K562 (cell line): Measurements from ENCODE around the gene MBD4. TPM values are rescaled to one million over a fixed set of nuclear protein-coding genes. Genes with fewer than 3 reads are reported as not detected.

Experiments
- ARID2 ChIP-seq: fragments of 450-650 bp; IDR thresholded peaks from 2 replicates; pipeline ENCODE4 v1.6.1; 2017; ENCODE audit warnings: antibody characterized with exemption, mild to moderate bottlenecking
- CHD7 ChIP-seq: fragments of 200-600 bp; sonication (generic); IDR thresholded peaks from one replicate; pipeline ENCODE4 v1.6.1; 2012; ENCODE audit warnings: mild to moderate bottlenecking, low read depth, low read length, inconsistent platforms
- EP300 ChIP-seq: IDR thresholded peaks from 2 replicates; pipeline ENCODE4 v1.6.1; 2012; ENCODE audit warnings: low read length, improper control_type of control experiment
- EZH2 ChIP-seq: IDR thresholded peaks from 2 replicates; pipeline ENCODE4 v1.6.1; 2012; ENCODE audit warnings: low read depth, mild to moderate bottlenecking, inconsistent platforms, low read length, borderline replicate concordance
- GTF2A2 ChIP-seq: IDR thresholded peaks from 2 replicates; pipeline ENCODE4 v1.6.1; 2016; ENCODE audit warnings: mild to moderate bottlenecking, missing genetic modification characterization, missing compliant biosample characterization
- IRF1 ChIP-seq: sonication (generic); formaldehyde crosslinking; IDR thresholded peaks from 2 replicates; pipeline ENCODE4 v1.8.0; 2022; ENCODE audit warnings: missing genetic modification reagents, mild to moderate bottlenecking, borderline replicate concordance
- MED1 ChIP-seq: sonication (generic); formaldehyde crosslinking; IDR thresholded peaks from 2 replicates; pipeline ENCODE4 v1.8.1; 2023; ENCODE audit warnings: missing genetic modification reagents, borderline replicate concordance
- MIER1 ChIP-seq: fragments of 450-650 bp; IDR thresholded peaks from 2 replicates; pipeline ENCODE4 v1.6.1; 2016; ENCODE audit warnings: antibody characterized with exemption, mild to moderate bottlenecking, low read depth
- SUPT5H ChIP-seq: fragments of 450-650 bp; IDR thresholded peaks from 2 replicates; pipeline ENCODE4 v1.6.1; 2016
- ZEB2 ChIP-seq: fragments of 450-650 bp; IDR thresholded peaks from 2 replicates; pipeline ENCODE4 v1.6.1; 2016
- ZNF274 ChIP-seq: IDR thresholded peaks from 2 replicates; pipeline ENCODE4 v1.6.1; 2011; ENCODE audit warnings: low read depth, mild to moderate bottlenecking, low read length, moderate library complexity, borderline replicate concordance
- ZNF668 ChIP-seq: fragments of 250-450 bp; sonication (Bioruptor Pico); IDR thresholded peaks from 2 replicates; pipeline ENCODE4 v1.8.0; 2022; ENCODE audit warnings: mild to moderate bottlenecking, inconsistent platforms
- polyA plus RNA-seq, 8 experiments: library from polyadenylated mRNA; depleted of rRNA in 4 of 8; stranded (reverse) in 5 of 8; unstranded in 3 of 8; fragments of >200 nt; fragmentation: Nextera tagmentation in 2 of 8; fragmentation: Illumina TruSeq in 1 of 8; extraction: Ambion mirVana in 2 of 8; extraction: Trizol in 1 of 8; gene quantifications; 2 replicates each; pipeline versions ENCODE4 v1.2.1 to v1.2.3, GENCODE V29; 2011 to 2014; ENCODE audit warnings: inconsistent platforms in 1 of 8, missing spikeins in 1 of 8
- total RNA-seq, 7 experiments: library from RNA; depleted of rRNA in 6 of 7; stranded (reverse); fragments of >200 nt in 6 of 7; fragmentation: Illumina TruSeq in 2 of 7; extraction: Trizol in 2 of 7; gene quantifications; 2 replicates each; pipeline versions ENCODE4 v1.2.1 to v1.2.3, GENCODE V29; 2011 to 2021; ENCODE audit warnings: low replicate concordance in 1 of 7
- TF ChIP-seq, protein P1 (sequence below): fragments of 450-650 bp; IDR thresholded peaks from 2 replicates; pipeline ENCODE4 v1.6.1; 2016; ENCODE audit warnings: low read depth, mild to moderate bottlenecking, moderate library complexity
- TF ChIP-seq, protein P2 (sequence below): fragments of 250-450 bp; sonication (Bioruptor Pico); IDR thresholded peaks from 2 replicates; pipeline ENCODE4 v1.4.0; 2020; ENCODE audit warnings: borderline replicate concordance

MBD4 gene
- total and polyA plus RNA-seq, 9 of the 15 experiments (the other 6 are each of a cell fraction or from before 2014, with no cell fraction given), result 13.3 to 63.9 (median 39.0) TPM

GRCh38 chr3:129448186-129448895, 8.6 kb upstream of the MBD4 start (continued):
- TF ChIP-seq CHD7 (no peak), MIER1 (no peak), MED1 (no peak), ZNF668 (no peak), ARID2 (no peak), GTF2A2 (tag) (no peak), EP300 (no peak), EZH2 (no peak), ZNF274 (no peak), ZEB2 (peak; percentile 23; the same call in 1 of the 2 replicates), IRF1 (CRISPR knock-in tag) (no peak), SUPT5H (peak; percentile 96)
- TF ChIP-seq, protein P1, sequence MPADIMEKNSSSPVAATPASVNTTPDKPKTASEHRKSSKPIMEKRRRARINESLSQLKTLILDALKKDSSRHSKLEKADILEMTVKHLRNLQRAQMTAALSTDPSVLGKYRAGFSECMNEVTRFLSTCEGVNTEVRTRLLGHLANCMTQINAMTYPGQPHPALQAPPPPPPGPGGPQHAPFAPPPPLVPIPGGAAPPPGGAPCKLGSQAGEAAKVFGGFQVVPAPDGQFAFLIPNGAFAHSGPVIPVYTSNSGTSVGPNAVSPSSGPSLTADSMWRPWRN, result no peak
- TF ChIP-seq, protein P2, sequence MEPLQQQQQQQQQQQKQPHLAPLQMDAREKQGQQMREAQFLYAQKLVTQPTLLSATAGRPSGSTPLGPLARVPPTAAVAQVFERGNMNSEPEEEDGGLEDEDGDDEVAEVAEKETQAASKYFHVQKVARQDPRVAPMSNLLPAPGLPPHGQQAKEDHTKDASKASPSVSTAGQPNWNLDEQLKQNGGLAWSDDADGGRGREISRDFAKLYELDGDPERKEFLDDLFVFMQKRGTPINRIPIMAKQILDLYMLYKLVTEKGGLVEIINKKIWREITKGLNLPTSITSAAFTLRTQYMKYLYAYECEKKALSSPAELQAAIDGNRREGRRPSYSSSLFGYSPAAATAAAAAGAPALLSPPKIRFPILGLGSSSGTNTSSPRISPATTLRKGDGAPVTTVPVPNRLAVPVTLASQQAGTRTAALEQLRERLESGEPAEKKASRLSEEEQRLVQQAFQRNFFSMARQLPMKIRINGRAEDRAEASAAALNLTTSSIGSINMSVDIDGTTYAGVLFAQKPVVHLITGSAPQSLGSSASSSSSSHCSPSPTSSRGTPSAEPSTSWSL (CRISPR knock-in tag), result no peak
